GM13977 (cell line): ENCODE measurements around the gene CEACAM6.

Experiments
- DNase-seq: peaks from one replicate; pipeline ENCODE4 v3.0.0; 2012; ENCODE audit warnings: low spot score
- in situ Hi-C: fragments of 300-500 bp; cut with MboI; formaldehyde crosslinking; loops from one replicate; pipeline ENCODE4 v1.12.0; 2022; ENCODE audit warnings: low sequenced_read_pairs, low pct_unique_long_range_greater_than_20kb, mixed read lengths, inconsistent platforms; ENCODE audit not compliant: unreplicated experiment
- TF ChIP-seq, protein P1 (sequence below): IDR thresholded peaks from 2 replicates; pipeline ENCODE4 v1.5.1; 2012; ENCODE audit warnings: mild to moderate bottlenecking, control low read depth; ENCODE audit not compliant: insufficient read depth; ENCODE audit errors: extremely low read depth, missing control alignments

Gene CEACAM6

DNA sequence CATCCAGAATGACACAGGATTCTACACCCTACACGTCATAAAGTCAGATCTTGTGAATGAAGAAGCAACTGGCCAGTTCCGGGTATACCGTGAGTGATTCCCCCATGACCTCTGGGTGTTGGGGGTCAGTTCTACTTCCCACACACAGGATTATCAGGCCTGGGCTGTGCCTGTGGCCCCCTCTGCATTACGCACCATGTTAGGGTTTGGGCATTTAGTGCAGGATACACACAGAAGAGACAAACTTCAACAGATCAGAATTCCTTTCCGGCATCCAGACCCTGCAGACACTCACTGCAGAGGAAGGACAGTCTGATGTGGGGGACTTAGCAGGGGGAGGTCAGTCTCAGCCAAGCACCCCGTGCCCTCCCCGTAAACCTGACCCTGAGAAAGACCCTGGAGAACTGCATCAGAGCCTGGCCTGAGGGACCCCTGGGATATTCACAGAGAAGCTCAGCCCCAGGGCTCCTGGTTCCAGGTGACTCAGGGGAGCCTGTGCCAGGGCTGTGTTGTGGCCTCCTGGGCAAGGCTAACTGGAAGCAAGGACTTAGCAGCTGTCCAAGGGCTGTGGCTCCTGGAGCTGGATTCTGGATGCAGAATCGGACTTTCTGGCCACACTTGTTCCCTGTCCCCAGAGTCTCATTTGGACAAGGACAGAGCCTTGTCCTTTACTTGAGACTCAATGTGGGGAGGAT is 45.2 kb upstream of the CEACAM6 start:
- DNase-seq: no peak
- in situ Hi-C loops: no loop called here
- TF ChIP-seq, protein P1, sequence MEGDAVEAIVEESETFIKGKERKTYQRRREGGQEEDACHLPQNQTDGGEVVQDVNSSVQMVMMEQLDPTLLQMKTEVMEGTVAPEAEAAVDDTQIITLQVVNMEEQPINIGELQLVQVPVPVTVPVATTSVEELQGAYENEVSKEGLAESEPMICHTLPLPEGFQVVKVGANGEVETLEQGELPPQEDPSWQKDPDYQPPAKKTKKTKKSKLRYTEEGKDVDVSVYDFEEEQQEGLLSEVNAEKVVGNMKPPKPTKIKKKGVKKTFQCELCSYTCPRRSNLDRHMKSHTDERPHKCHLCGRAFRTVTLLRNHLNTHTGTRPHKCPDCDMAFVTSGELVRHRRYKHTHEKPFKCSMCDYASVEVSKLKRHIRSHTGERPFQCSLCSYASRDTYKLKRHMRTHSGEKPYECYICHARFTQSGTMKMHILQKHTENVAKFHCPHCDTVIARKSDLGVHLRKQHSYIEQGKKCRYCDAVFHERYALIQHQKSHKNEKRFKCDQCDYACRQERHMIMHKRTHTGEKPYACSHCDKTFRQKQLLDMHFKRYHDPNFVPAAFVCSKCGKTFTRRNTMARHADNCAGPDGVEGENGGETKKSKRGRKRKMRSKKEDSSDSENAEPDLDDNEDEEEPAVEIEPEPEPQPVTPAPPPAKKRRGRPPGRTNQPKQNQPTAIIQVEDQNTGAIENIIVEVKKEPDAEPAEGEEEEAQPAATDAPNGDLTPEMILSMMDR: no peak

DNA sequence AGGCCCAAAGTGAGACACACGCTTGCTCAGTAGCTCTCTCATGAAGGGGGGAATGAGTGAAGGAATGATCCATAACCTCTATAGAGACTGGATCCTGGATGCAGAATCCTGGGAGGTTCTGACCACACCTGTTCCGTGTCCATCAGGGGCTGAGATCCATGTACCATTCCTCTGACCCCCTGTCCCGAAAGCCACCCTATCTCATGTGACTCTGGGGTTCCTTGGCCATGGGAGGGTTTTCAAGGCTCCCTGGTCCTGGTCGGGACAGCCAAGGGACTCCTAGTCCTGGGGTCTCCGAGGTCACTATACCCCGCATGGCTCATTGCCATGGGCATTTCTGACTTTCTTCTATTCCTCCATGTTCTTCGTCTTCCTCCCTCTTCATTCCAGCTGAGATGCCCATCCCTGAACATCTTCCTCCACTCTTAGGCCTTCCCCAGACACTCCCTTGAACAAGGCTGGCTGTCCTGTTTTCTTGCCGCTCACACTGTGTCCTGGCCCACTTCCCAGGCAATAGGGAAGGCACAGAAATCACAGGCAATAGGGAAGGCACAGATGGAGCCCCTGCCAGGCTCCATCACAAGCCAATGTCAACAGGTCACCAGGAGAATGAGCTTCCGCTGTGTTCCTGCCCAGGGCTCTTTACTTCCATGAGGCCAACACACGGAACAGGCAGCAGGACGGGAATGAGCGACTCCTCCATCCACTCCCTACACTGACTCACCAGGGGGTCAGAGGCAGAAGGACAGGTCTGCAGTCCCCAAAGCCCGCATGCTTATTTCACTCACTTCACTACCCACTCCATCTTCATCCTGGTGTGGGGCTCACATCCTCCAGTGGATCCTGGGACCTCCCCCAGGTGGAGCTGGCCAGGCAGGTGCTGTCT is 43.7 kb upstream of the CEACAM6 start:
- no peak for DNase-seq
- in situ Hi-C loops: no loop called here
- TF ChIP-seq, protein P1: no peak

DNA sequence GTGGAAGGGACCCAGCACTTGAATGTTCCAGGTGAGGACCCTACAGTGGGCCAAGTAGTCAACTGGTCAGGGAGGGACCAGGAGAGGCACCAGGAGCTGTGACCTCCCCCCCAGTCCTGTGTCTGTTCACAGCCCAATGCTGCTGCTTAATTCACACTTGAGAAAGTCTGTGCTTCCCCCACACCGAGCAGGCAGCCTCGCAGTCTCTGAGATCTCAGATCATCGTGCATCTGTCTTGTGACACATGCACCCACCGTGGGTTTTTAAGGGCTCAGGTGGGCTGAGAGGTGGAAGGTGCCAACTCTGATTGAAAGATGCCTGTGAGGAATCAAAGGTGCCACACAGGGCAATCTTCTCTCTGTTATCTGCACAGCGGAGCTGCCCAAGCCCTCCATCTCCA is 40.7 kb upstream of the CEACAM6 start:
- no peak for DNase-seq
- in situ Hi-C loops: no loop called here
- TF ChIP-seq, protein P1: no peak

DNA sequence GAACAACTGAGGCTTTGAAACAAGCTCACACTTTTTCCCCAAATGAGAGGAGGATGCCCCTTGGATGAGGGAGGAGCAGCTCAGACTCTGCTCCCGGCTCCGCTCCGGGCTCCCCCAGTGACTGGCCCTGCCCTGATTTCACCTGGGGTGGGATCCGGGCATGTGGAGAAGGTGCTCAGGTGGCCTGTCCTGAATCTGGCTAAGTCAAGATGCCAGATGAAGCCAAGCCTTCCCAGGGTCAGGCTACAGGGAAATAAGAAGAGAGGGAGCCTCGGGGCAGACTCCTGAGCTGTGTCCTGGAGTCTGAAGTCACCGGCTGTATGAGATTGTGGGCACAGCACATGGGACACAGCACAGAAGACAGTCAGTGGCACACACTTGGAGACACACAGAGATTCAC is 36.6 kb upstream of the CEACAM6 start:
- no peak for DNase-seq
- in situ Hi-C loops: no loop called here
- TF ChIP-seq, protein P1: no peak

DNA sequence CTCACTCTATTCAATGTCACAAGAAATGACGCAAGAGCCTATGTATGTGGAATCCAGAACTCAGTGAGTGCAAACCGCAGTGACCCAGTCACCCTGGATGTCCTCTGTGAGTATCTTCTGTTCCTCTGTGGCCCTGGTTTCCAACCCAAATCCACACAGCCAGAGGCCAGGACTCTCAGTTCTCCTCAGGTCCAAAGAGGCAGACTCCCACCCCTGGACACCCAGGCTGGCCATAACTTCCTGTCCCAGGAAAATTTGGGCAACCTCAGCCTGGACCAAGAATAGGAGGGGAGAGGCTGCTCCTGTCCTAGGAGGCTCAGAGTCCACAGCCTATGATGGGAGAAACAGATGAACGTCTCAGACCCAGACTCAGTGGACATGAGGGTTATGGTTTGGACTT is 35.2 kb upstream of the CEACAM6 start:
- TF ChIP-seq, protein P1: no peak
- in situ Hi-C loops: no loop called here
- DNase-seq: no peak

DNA sequence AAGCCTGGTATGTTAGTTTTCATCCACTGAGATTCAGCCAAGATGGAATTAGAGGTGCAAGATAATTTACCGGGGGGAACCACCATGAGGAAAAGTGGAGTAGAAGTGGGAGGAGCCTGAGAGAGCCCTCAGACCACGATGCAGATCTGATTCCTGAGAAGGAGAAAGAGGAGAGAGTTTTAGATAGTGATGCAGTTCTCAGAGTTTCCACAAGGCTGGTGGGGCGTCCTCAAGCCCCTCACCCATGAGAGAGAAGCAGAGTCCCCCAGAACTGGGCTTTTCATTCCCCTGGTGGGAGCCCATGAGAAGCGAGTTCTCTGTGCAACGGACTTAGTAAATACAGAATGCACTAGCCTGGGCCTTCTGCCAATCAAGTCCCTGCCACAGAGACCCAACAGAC is 28.8 kb upstream of the CEACAM6 start:
- no peak for DNase-seq
- TF ChIP-seq, protein P1: no peak
- in situ Hi-C loops: no loop called here
